IMR-90 (cell line): ENCODE data around the gene TGFA. TPM values are rescaled to one million over a fixed set of nuclear protein-coding genes. Genes with fewer than 3 reads are reported as not detected.

Source experiments
- ATAC-seq: fragments of 200-7000 bp; cut with Tn5 transposase; 2 replicates; pipeline ENCODE4 v1.9.1; 2020; ENCODE audit warnings: low read depth, mild to moderate bottlenecking, moderate library complexity
- BruUV-seq: library from RNA; stranded (reverse); fragments of 400-500 nt; replicated peaks from 2 replicates; lab custom pipeline; 2021; lab: Mats Ljungman, UMichigan
- CTCF ChIA-PET: fragments of 300-600 bp; formaldehyde crosslinking; extraction: SDS; loops from one replicate; lab custom pipeline; 2021; ENCODE audit warnings: antibody characterized with exemption; lab: Yijun Ruan, JAX
- POLR2A ChIA-PET: fragments of 300-600 bp; sonication (Branson Sonifier 250); formaldehyde crosslinking; loops from one replicate; lab custom pipeline; 2022; ENCODE audit warnings: antibody characterized with exemption; ENCODE audit not compliant: unreplicated experiment; lab: Charles Lee
- DNase-seq: peaks from one replicate; pipeline ENCODE4 v3.0.0; 2013
- H2AFZ ChIP-seq: replicated peaks from 2 replicates; pipeline ENCODE3; 2013; ENCODE audit warnings: low read length, mild to moderate bottlenecking; ENCODE audit not compliant: poor library complexity
- H2AK5ac ChIP-seq: 2 replicates; pipeline ENCODE4 v1.6.1; 2013; ENCODE audit warnings: low read depth, low read length, inconsistent platforms
- H2AK9ac ChIP-seq: replicated peaks from 2 replicates; pipeline ENCODE3; 2013; ENCODE audit warnings: mild to moderate bottlenecking, low read depth, low read length, moderate library complexity; ENCODE audit not compliant: poor library complexity
- H2BK120ac ChIP-seq: 2 replicates; pipeline ENCODE4 v1.6.1; 2013; ENCODE audit warnings: low read depth, low read length, inconsistent platforms
- H2BK15ac ChIP-seq: 3 replicates; pipeline ENCODE4 v1.6.1; 2013; ENCODE audit warnings: low read depth, low read length, inconsistent platforms
- H2BK20ac ChIP-seq: 2 replicates; pipeline ENCODE4 v1.6.1; 2013; ENCODE audit warnings: low read depth, mild to moderate bottlenecking, inconsistent platforms, low read length, moderate library complexity
- H2BK5ac ChIP-seq: 2 replicates; pipeline ENCODE4 v1.6.1; 2013; ENCODE audit warnings: mild to moderate bottlenecking, low read depth, low read length, inconsistent platforms; ENCODE audit not compliant: poor library complexity, severe bottlenecking
- H3K14ac ChIP-seq: replicated peaks from 2 replicates; pipeline ENCODE4 v1.6.1; 2013; ENCODE audit warnings: low read depth, low read length, inconsistent platforms
- H3K18ac ChIP-seq: 2 replicates; pipeline ENCODE4 v1.6.1; 2013; ENCODE audit warnings: low read depth, low read length, control low read depth
- H3K23ac ChIP-seq: 2 replicates; pipeline ENCODE4 v1.6.1; 2013; ENCODE audit warnings: low read depth, low read length, inconsistent platforms
- H3K27ac ChIP-seq: 2 replicates; pipeline ENCODE4 v1.5.1; 2013; ENCODE audit warnings: mild to moderate bottlenecking, control low read depth, low read length; ENCODE audit not compliant: insufficient read depth
- H3K27me3 ChIP-seq: 2 replicates; pipeline ENCODE4 v1.6.1; 2013; ENCODE audit warnings: low read length; ENCODE audit not compliant: control insufficient read depth, insufficient read depth
- H3K36me3 ChIP-seq: 2 replicates; pipeline ENCODE4 v1.6.1; 2013; ENCODE audit warnings: low read length, mixed read lengths; ENCODE audit not compliant: control insufficient read depth, insufficient read depth
- H3K4ac ChIP-seq: 2 replicates; pipeline ENCODE4 v1.6.1; 2013; ENCODE audit warnings: low read depth, low read length, inconsistent platforms
- H3K4me1 ChIP-seq: 2 replicates; pipeline ENCODE4 v1.6.1; 2013; ENCODE audit warnings: low read length, mixed read lengths; ENCODE audit not compliant: control insufficient read depth, insufficient read depth
- H3K4me2 ChIP-seq: 2 replicates; pipeline ENCODE4 v1.6.1; 2013; ENCODE audit warnings: low read depth, mild to moderate bottlenecking, control low read depth, low read length, moderate library complexity
- H3K4me3 ChIP-seq: 2 replicates; pipeline ENCODE4 v1.5.1; 2013; ENCODE audit warnings: low read depth, mild to moderate bottlenecking, control low read depth, low read length, moderate library complexity; ENCODE audit not compliant: insufficient read depth
- H3K56ac ChIP-seq: 2 replicates; pipeline ENCODE4 v1.6.1; 2013; ENCODE audit warnings: low read length, inconsistent platforms; ENCODE audit not compliant: insufficient read depth; ENCODE audit errors: extremely low read depth
- H3K79me1 ChIP-seq, 2 experiments: 2 replicates each; pipeline ENCODE4 v1.6.1; 2013; ENCODE audit warnings: low read length in 2 of 2, inconsistent platforms in 1 of 2, low read depth in 1 of 2
- H3K9ac ChIP-seq: 2 replicates; pipeline ENCODE4 v1.6.1; 2013; ENCODE audit warnings: low read depth, low read length, control low read depth
- H3K9me1 ChIP-seq: 2 replicates; pipeline ENCODE4 v1.6.1; 2013; ENCODE audit warnings: low read length, inconsistent platforms; ENCODE audit not compliant: insufficient read depth
- H3K9me3 ChIP-seq: 2 replicates; pipeline ENCODE4 v1.6.1; 2013; ENCODE audit warnings: low read length; ENCODE audit not compliant: control insufficient read depth, insufficient read depth
- H4K20me1 ChIP-seq: 2 replicates; pipeline ENCODE4 v1.6.1; 2013; ENCODE audit warnings: low read length, inconsistent platforms; ENCODE audit not compliant: insufficient read depth
- H4K5ac ChIP-seq: 2 replicates; pipeline ENCODE4 v1.6.1; 2013; ENCODE audit warnings: mild to moderate bottlenecking, low read depth, low read length, control low read depth
- H4K8ac ChIP-seq, 2 experiments: 2 replicates each; pipeline ENCODE4 v1.6.1; 2013; ENCODE audit warnings: low read depth in 2 of 2, low read length in 2 of 2, control low read depth in 1 of 2, inconsistent platforms in 1 of 2
- H4K91ac ChIP-seq: 2 replicates; pipeline ENCODE4 v1.6.1; 2013; ENCODE audit warnings: low read depth, low read length, inconsistent platforms; ENCODE audit not compliant: insufficient read depth
- BHLHE40 ChIP-seq: fragments of 150-350 bp; IDR thresholded peaks from 2 replicates; pipeline ENCODE4 v1.6.1; 2016; ENCODE audit warnings: mild to moderate bottlenecking, low read depth, low read length
- MAFK ChIP-seq: IDR thresholded peaks from 2 replicates; pipeline ENCODE4 v1.6.1; 2012; ENCODE audit warnings: low read depth, low read length, improper control_type of control experiment
- MAZ ChIP-seq: IDR thresholded peaks from 2 replicates; pipeline ENCODE4 v1.6.1; 2012; ENCODE audit warnings: low read depth, mild to moderate bottlenecking, low read length, improper control_type of control experiment, moderate library complexity, borderline replicate concordance
- RFX5 ChIP-seq: IDR thresholded peaks from 2 replicates; pipeline ENCODE4 v1.8.0; 2012; ENCODE audit warnings: low read depth, mild to moderate bottlenecking, low read length, moderate library complexity
- WGBS, 2 experiments: methylation state at CpG; one replicate each; pipeline versions ENCODE4 v1.1.5 to v1.1.7; 2013; ENCODE audit warnings: missing lambda C conversion rate in 2 of 2; ENCODE audit not compliant: insufficient read length in 1 of 2; ENCODE audit errors: extremely low coverage in 2 of 2; 5-methylcytosine and 5-hydroxymethylcytosine counted together
- dilution Hi-C: fragments of 300-500 bp; cut with HindIII; formaldehyde crosslinking; loops from one replicate; pipeline ENCODE4 v1.14.3; 2018; ENCODE audit warnings: low sequenced_read_pairs; ENCODE audit not compliant: unreplicated experiment
- in situ Hi-C: fragments of 300-500 bp; cut with MboI; formaldehyde crosslinking; loops from 3 replicates; pipeline ENCODE4 v1.14.3; 2019; ENCODE audit warnings: low sequenced_read_pairs, inconsistent platforms, mixed read lengths
- intact Hi-C: fragments of 100-400 bp; cut with micrococcal nuclease; formaldehyde crosslinking; loops from 2 replicates; pipeline ENCODE4 v1.10.0; 2022
- polyA plus RNA-seq, 3 experiments: library from polyadenylated mRNA; depleted of rRNA; stranded (reverse); fragments of >200 nt; gene quantifications; 2 replicates each; pipeline ENCODE4 v1.2.3, GENCODE V29; 2012; ENCODE audit warnings: low replicate concordance in 1 of 3
- total RNA-seq: library from RNA; depleted of rRNA; stranded (reverse); fragments of >200 nt; gene quantifications from 2 replicates; pipeline ENCODE4 v1.2.3, GENCODE V29; 2012
- TF ChIP-seq, protein P1 (sequence below): fragments of 150-350 bp; IDR thresholded peaks from 2 replicates; pipeline ENCODE4 v1.6.1; 2017; ENCODE audit warnings: mild to moderate bottlenecking, antibody characterized with exemption, low read length, low read depth

TGFA gene
- total and polyA plus RNA-seq, 2 of the 4 experiments (the other 2 are of a cell fraction): not detected

DNA sequence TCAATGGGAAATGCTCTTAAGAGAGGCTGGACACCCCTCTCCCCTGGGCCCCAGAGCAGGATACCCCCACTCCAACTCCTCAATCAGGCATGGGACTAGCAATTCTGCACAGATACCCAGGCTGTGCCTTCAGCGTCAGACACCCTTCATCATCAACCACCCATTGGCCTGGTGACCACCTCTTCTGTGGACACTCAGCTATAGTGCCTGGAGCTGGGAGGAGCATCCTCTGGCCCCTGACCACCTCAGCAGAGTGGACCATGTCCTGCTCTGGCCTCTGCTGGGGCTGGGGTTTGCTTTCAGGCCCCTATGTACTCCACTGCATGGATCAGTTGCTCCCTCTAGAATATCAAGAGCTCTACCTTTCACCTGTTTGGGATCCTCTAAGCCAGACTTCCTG is 35.1 kb downstream of the TGFA start:
- no peak overlapping the region for H3K18ac ChIP-seq
- H3K9me1 ChIP-seq: no peaks in the 10 kb centered on the region
- H2AK9ac ChIP-seq: no peak overlapping the region
- no peak overlapping the region for H2BK120ac ChIP-seq
- CTCF ChIA-PET: no interaction called here
- H2AFZ ChIP-seq: no peak overlapping the region
- H2AK5ac ChIP-seq: no peak overlapping the region
- in situ Hi-C loops (no loop called here), intact Hi-C loops (no loop called here), dilution Hi-C loops (no loop called here)
- no peaks in the 10 kb centered on the region for H3K9me3 ChIP-seq
- H3K14ac ChIP-seq: no peak overlapping the region
- no peak overlapping the region for H3K23ac ChIP-seq
- no peaks in the 10 kb centered on the region for H3K4me1 ChIP-seq
- no TSS peak for BruUV-seq
- TF ChIP-seq MAFK (no peak), MAZ (no peak), RFX5 (no peak), BHLHE40 (no peak)
- TF ChIP-seq, protein P1, sequence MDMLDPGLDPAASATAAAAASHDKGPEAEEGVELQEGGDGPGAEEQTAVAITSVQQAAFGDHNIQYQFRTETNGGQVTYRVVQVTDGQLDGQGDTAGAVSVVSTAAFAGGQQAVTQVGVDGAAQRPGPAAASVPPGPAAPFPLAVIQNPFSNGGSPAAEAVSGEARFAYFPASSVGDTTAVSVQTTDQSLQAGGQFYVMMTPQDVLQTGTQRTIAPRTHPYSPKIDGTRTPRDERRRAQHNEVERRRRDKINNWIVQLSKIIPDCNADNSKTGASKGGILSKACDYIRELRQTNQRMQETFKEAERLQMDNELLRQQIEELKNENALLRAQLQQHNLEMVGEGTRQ: no peak
- POLR2A ChIA-PET: no interaction called here
- no peak overlapping the region for H4K91ac ChIP-seq
- no CpG with 5 or more reads among the region's 1 CpG for WGBS, 2 experiments
- ATAC-seq: no peak
- H3K79me1 ChIP-seq: no peaks in the 10 kb centered on the region
- H4K8ac ChIP-seq: no peak overlapping the region
- no peak overlapping the region for H3K4ac ChIP-seq
- H4K5ac ChIP-seq: no peak overlapping the region
- H3K9ac ChIP-seq: no peak overlapping the region
- no peaks in the 10 kb centered on the region for H3K36me3 ChIP-seq
- DNase-seq: no peak
- H2BK5ac ChIP-seq: no peak overlapping the region
- H3K27ac ChIP-seq: no peak overlapping the region
- no peak overlapping the region for H3K4me3 ChIP-seq
- H4K20me1 ChIP-seq: no peaks in the 10 kb centered on the region
- H2BK20ac ChIP-seq: no peak overlapping the region
- H3K27me3 ChIP-seq: peaks cover 3% of the 10 kb centered on the region
- H2BK15ac ChIP-seq: no peak overlapping the region
- H3K56ac ChIP-seq: no peak overlapping the region
- no peak overlapping the region for H3K4me2 ChIP-seq
